KOPT-K1 (cell line): ENCODE results near the gene RFXANK.
"Not testable (repeated sequence)": the region's sequence is repeated elsewhere in the genome, so short reads cannot be mapped to it uniquely, and the experiment has no call there.

Experiments used
- H3K27ac ChIP-seq: fragments of 200-600 bp; sonication (generic); 2 replicates; pipeline ENCODE4 v1.5.1; 2016; ENCODE audit warnings: antibody characterized with exemption, mild to moderate bottlenecking, low read depth, low read length; ENCODE audit not compliant: poor library complexity, severe bottlenecking
- H3K36me3 ChIP-seq: fragments of 200-600 bp; sonication (generic); 2 replicates; pipeline ENCODE4 v1.5.1; 2017; ENCODE audit warnings: antibody characterized with exemption, mild to moderate bottlenecking, low read length, moderate library complexity; ENCODE audit not compliant: insufficient read depth
- H3K9me3 ChIP-seq: fragments of 200-600 bp; sonication (generic); 2 replicates; pipeline ENCODE4 v1.5.1; 2017; ENCODE audit warnings: antibody characterized with exemption, low read length, mild to moderate bottlenecking; ENCODE audit not compliant: insufficient read depth, poor library complexity, severe bottlenecking

Gene RFXANK

GRCh38 chr19:19159534-19159933 lies 32.5 kb upstream of the RFXANK start:
- Histone ChIP-seq H3K27ac (no peak overlapping the region), H3K36me3 (no peaks in the 10 kb centered on the region), H3K9me3 (no peaks in the 10 kb centered on the region)

DNA sequence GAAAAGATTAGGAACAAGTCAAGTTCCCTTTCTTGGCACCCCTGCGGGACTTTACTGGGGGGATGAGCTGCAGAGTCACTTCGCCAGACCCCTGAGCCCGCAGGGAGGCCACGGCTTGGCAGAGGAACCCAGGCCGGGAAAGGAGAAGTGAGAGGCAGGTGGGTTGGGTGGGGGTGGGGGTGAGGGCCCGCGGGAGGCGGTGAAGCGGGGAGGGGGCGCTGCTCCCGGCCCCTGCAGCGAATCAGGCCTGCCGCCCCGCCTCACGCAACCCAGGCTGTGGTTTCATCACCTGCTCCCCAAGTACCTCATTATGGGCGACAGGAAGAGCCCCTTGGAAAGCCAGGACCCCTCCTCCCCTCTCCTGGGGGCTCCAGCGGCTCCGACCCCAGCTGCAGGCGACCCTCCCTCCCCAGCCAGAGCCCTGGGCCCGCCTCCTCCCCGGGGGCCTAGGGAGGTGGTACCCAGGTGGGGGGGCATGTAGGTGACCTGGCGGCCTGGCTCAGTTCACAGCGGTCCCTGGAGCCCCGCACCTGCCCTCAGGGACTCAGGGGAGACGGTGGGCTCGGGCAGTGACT lies 31.5 kb upstream of the RFXANK start:
- H3K9me3 ChIP-seq: no peaks in the 10 kb centered on the region
- H3K36me3 ChIP-seq: no peaks in the 10 kb centered on the region
- no peak overlapping the region for H3K27ac ChIP-seq

GRCh38 chr19:19162495-19162894 lies 29.6 kb upstream of the RFXANK start:
- H3K9me3 ChIP-seq: no peaks in the 10 kb centered on the region
- no peaks in the 10 kb centered on the region for H3K36me3 ChIP-seq
- no peak overlapping the region for H3K27ac ChIP-seq

GRCh38 chr19:19165396-19165795 lies 26.7 kb upstream of the RFXANK start:
- H3K36me3 ChIP-seq: no peaks in the 10 kb centered on the region
- no peak overlapping the region for H3K27ac ChIP-seq

DNA sequence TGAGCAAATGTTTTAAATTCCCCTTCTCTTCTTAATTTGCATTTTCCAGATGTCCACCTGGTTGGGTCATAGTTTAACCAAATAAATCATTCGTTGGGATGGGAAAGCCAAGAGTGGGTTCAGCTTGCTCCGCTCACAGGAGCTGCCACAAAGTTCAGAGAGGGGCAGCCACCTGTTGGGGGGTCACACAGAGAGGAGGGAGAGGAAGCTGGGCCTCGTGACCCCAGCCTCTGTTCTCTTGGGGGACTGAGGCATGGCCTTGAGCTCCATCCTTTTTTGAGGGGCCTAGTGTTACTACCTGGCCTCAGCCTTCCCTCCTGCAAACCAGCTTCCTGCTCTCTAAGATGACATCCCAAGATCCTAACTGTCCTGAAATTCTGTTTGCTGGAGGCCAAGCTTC lies 24.4 kb upstream of the RFXANK start:
- H3K9me3 ChIP-seq: no peaks in the 10 kb centered on the region
- H3K36me3 ChIP-seq: no peaks in the 10 kb centered on the region
- H3K27ac ChIP-seq: no peak overlapping the region

More at GRCh38 chr19:19165396-19165795, 26.7 kb upstream of the RFXANK start:
- no peaks in the 10 kb centered on the region for H3K9me3 ChIP-seq

GRCh38 chr19:19169236-19170052 lies 22.6 kb upstream of the RFXANK start:
- no peaks in the 10 kb centered on the region for H3K9me3 ChIP-seq
- H3K36me3 ChIP-seq: no peaks in the 10 kb centered on the region
- H3K27ac ChIP-seq: no peak overlapping the region

DNA sequence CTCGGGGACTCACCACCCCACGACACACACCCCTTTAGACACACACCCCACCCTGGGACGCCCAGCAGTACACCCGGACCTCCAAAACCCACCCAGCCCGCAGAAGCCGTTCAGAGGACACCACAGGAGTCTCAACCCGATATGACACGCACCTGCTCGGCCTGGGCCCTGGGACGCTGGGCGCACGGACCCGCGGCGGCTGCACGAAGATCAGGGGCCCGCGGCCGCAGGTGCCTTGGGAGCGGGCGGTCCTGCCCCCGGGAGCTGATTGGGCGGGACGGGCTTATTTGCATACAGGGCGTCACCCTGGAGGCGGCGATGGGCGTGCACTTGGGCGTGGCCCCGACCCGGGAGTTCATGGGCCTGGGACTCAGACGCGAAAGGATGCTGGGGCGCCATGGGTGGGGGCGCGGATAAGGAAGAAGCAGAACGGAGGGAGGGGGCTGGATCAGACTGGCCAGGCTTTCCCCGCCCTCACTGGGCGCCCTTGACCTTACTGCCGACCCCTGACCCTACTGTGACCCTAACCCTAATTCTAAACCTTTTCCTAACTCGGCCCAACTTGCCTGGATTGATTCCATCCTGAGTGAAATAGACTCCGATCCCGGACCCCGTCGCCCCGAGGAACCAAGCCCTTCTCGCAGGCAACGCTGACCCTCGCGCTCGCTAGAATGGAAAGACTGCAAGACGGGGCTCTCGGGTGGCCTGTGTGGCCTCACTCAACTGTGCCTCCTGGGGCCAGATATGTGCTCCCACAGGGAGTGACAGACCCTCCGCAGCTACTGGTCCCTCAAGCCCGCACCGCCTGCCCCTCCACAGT lies 21.8 kb upstream of the RFXANK start, which contains the start of gene MEF2B:
Gene MEF2B (minus strand): TSS at position 211 of the 820 bp plus-strand sequence. CDS start 19,528 bp downstream, outside the sequence.
- Histone ChIP-seq H3K36me3 (no peaks in the 10 kb centered on the region), H3K9me3 (no peaks in the 10 kb centered on the region), H3K27ac (no peak within 1 kb of the TSS)

GRCh38 chr19:19170873-19171672 lies 21.0 kb upstream of the RFXANK start:
- no peaks in the 10 kb centered on the region for H3K9me3 ChIP-seq
- H3K27ac ChIP-seq: no peak overlapping the region
- H3K36me3 ChIP-seq: peaks cover 1% of the 10 kb centered on the region; the same call in 1 of the 2 replicates

DNA sequence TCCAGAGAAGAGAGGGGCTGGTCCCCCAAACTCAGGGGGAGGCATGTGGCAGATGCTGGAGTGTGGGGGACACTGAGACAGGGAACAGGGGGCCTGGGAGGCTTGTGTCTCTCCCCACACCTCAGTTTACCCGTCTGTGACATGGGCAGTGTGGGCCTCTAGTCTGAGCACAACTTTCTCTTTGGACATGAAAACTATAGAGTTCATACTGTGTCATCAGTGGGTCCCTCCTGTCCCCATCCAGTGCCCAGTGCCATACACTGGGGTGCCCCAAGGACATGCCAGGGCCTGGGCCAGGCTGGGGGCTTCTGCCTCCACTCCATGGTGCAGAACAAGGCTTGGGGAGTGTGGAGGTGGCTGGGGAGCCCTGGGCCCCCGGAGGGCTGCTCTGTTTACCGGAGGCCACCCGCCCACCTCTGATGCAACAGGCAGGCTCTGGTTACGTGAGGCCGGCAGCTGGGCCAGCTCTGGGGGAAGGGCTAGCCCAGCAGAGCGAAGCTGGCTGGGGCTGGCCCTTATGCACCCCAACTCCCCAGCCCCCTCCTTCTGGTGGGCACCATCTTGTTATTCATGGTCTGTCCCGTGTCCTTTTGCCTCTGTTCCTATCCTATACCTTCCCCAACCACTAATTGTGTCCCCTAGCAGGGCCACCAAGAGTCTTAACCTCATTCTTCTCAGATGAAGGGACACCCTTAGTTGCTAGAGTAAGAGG lies 20.1 kb upstream of the RFXANK start:
- Histone ChIP-seq H3K36me3 (peaks cover 9% of the 10 kb centered on the region), H3K27ac (no peak overlapping the region), H3K9me3 (no peaks in the 10 kb centered on the region)

- H3K27ac ChIP-seq: not testable (repeated sequence)
- peaks cover 15% of the 10 kb centered on the region for H3K36me3 ChIP-seq
These were observed 18.8 kb upstream of the RFXANK start for GRCh38 chr19:19173243-19173642.

GRCh38 chr19:19176950-19177349 lies 15.1 kb upstream of the RFXANK start:
- Histone ChIP-seq H3K27ac (no peak overlapping the region), H3K36me3 (peaks cover 37% of the 10 kb centered on the region), H3K9me3 (no peaks in the 10 kb centered on the region)

More at GRCh38 chr19:19173243-19173642, 18.8 kb upstream of the RFXANK start:
- H3K9me3 ChIP-seq: not testable (repeated sequence)

- H3K36me3 ChIP-seq: peaks cover 46% of the 10 kb centered on the region
- H3K9me3 ChIP-seq: no peaks in the 10 kb centered on the region
- H3K27ac ChIP-seq: no peak overlapping the region
These were observed 12.3 kb upstream of the RFXANK start for GRCh38 chr19:19179548-19180441.

DNA sequence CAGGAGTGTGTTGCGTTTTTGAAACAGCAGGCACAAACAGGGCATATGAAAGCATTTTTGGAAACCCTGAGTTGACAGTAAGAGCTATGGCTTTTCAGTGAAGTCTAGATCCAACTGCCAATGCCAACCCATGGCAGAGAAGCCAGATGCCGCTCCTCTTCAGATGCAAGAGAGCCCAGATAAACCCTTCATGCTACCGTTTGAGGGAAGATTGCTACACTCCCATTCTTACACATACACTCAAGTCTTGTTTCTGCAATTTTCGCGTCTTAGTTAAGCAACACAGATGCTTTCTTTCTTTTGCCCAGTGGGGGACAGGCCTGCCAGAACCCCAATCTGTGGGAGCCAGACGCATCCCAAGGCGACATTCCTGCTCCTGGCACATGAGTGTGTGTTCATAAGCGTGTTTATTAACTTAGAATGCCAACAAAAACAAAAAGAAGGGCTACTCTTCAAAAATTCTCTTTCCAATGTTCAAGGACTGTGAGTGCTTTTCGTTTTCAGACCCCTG lies 10.5 kb upstream of the RFXANK start:
- H3K36me3 ChIP-seq: peaks cover 40% of the 10 kb centered on the region; the same call in 1 of the 2 replicates
- no peak overlapping the region for H3K27ac ChIP-seq

More for the DNA sequence above, 10.5 kb upstream of the RFXANK start:
- no peaks in the 10 kb centered on the region for H3K9me3 ChIP-seq
